Fibroblast of skin of scalp (primary cell): ENCODE data around the gene LPAR4. TPM values are rescaled to one million over a fixed set of nuclear protein-coding genes. Genes with fewer than 3 reads are reported as not detected.
"Not testable (repeated sequence)": the region's sequence is repeated elsewhere in the genome, so short reads cannot be mapped to it uniquely, and the experiment has no call there.

Experiments used
- DNase-seq: peaks from one replicate; pipeline ENCODE4 v3.0.0-alpha.2; 2013
- polyA plus RNA-seq, 2 experiments: library from polyadenylated mRNA; unstranded; fragments of 120-200 nt; gene quantifications; one replicate each; pipeline ENCODE4 v1.2.1, GENCODE V29; 2013; ENCODE audit not compliant: insufficient read length in 2 of 2

Gene LPAR4, protein sequence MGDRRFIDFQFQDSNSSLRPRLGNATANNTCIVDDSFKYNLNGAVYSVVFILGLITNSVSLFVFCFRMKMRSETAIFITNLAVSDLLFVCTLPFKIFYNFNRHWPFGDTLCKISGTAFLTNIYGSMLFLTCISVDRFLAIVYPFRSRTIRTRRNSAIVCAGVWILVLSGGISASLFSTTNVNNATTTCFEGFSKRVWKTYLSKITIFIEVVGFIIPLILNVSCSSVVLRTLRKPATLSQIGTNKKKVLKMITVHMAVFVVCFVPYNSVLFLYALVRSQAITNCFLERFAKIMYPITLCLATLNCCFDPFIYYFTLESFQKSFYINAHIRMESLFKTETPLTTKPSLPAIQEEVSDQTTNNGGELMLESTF
- polyA plus RNA-seq (2013, experiment 1 of 2; ENCODE audit: insufficient read length): 1.4 TPM
- 1.9 TPM for polyA plus RNA-seq (2013, experiment 2 of 2; ENCODE audit: insufficient read length)

DNA sequence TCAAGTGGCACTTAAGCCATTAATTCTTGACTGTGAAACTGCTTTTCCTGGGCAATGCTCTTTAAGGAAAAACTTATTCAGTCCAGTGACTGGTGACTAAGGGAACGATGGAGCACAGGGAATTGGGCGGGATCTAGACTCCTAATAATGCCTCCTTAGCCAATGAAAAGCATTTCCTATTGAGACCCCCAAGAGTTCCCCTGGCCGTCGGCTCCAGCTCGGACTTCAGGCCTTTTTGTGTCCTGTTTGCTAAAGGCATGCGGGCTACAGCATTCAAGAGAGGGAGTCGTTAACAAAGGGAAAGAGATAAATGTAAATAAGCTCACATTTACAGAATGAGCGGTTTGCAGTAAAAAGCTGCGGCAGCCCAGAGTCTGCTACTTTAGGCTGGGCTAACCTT, at the start of gene LPAR4:
Gene LPAR4 (plus strand): TSS at position 232 of the 400 bp plus-strand sequence. CDS start 7,150 bp downstream, outside the sequence.
- peak; percentile 44 for DNase-seq

DNA sequence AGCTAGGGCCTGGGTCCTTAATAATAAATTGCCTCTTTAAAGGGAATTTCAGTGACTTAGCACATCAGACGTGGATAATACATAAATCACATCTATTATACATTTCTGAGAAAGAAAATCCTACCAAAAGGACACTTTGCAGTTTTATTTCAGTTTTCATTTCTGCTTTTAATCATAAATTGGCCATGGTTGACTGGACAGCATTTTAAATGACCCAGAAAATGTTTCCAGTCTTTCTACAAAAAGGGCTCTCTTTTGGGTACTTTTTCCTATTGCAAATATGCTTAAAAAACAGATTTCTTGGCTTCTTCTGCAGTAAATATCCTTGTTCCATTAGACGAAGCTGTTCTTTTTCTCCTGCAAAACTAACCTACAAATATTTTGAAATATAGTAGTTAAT, 41.4 kb upstream of the LPAR4 start:
- DNase-seq: no peak

DNA sequence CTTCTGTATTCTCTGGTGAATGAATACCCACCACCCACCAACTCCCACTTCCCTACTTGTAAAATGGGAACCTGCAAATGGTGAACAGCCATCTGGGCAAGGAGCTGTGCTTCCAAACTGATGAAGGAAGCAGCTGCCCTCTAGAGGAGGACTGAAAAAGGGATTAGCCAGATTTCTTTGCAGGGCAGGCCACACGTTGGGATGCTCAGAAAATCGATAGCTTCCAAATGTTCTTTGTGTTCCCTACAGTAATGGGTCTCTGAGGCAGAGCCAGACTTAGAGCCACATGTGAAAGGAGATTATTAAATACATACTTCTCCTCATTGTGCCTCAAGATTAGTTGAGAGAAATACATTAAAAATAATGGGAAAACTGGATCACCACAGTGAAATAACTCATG, 39.3 kb upstream of the LPAR4 start:
- peak; percentile 56 for DNase-seq

DNA sequence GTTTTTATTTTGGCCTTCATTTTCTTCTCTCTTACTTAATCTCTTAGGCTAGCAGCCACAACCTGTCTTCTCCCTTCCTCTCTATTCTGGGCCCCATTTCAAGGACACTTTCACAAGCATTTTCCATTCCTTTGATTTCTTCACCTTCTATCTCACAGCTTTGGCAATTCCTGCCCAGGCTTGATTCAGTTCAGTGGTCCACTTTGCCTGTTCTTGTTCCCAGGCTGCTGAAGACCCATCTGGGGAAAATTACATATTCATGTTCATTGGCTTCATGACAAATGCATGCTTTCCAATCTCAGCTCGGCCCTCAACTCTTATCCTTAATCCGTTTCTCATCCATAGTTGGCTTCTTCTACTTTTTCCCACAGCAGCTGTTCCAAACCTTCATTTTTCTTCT, 38.7 kb upstream of the LPAR4 start:
- DNase-seq: no peak

DNA sequence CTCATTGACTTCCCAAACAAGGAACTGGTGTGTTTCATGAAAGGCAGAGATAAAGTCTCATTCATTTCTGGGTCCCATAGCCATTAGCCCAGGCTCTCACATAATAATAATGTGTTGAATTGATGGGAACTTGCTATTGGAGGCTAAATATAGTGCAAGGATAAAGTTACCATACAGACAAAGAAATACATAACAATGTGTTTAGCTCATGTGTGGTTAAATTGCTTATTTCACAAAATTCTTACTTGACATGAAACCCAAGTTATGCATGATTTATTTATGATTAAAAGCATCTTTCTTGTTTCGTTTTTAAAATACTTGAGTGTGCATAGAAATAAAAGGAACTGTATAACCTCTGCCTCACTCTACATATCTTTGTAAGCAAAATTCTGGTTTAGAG, 37.3 kb upstream of the LPAR4 start:
- DNase-seq: peak; percentile 73

DNA sequence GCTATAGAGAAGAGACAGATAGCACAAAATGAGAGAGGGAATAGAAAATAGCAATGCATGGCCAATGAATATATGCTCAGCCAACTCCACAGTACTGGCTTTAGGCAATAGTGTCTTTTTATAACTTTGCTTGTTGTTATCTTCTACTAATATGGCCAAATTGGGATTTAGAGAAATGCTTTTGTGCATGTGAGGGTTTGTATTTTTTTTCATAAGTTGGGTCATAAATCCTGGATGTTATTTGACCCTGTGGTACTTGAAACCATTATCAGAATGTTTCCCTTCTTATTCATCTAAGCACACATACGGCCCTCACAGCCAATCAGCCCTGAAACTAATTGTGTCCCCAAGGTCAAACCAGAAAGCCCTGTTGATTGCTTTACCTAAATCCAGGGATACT, 35.2 kb upstream of the LPAR4 start:
- no peak for DNase-seq

DNA sequence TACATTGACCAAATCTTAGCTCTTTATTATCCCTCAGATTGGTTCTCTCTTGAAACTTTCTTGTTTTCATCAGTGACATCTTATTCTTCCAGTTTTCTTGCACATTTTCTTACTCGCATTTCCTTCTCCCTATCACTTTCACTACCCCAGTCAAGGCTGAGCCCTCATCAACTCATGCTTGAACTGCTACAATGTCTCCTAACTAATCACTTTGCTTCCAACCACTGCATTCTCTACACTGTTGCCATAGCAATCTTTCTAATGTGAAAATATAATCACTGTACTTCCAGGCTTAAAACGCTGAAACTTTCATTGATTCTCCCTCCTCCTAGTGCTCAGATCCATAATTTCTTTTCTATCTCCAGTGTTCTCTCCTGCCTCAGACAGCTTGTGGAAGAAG, 22.2 kb upstream of the LPAR4 start:
- no peak for DNase-seq

DNA sequence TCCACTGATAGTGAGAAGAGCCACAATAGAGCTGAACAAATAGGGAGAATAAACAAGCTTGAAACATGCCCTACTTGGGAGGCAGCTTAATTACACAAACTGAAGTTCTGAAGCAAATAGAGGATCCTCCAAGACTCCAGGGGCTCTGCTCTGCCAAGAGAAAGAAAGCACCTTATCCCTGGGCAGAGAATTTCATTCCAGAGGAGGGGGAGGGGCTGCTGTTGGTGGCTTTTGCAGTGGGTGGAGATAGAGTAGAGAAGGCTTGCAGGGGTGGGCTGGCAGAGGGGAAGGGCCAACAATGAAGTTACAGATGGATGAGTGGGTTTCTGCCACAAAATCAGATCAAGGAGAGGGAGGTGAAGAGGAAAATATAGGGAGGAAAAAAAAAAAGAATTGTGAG, 1.0 kb upstream of the LPAR4 start:
- DNase-seq: no peak

DNA sequence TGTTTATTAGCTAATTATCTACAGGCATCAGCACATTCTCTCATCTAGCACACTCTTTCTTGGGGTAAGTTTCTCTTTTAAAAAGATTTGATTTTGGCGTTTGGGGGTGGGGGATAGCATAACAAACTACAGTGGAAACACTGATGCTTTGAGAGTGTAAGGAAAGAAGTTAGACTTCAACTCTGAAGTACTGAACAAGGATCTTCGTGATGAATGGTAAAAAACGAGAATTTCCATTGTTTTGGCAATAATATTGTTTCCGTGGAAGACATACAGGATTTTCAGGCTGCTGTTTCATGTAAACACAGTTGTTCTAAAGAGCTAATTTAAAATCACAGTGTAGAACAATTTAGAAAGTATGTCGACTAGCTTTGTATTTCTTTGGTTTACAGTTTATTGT, 451 bp downstream of the LPAR4 start:
- DNase-seq: no peak

DNA sequence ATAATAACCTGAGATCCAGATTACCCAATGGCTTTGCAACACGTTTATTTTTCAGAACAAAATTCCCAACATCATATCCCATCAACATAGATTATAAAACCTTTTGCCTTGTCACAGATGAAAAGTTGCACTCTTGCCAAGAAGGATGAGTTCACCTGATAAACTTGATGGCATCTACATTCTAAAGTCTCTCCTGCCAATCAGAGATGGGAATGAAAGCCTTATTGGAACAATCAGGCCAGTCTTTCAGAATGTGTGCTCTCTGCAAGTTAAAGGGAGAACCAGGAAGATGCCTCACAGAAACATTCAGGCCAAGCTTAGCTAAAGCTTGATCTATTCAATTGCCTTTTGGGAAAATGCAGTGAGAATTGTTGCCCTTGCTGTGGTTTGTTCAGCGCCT, 1.3 kb downstream of the LPAR4 start:
- no peak for DNase-seq

DNA sequence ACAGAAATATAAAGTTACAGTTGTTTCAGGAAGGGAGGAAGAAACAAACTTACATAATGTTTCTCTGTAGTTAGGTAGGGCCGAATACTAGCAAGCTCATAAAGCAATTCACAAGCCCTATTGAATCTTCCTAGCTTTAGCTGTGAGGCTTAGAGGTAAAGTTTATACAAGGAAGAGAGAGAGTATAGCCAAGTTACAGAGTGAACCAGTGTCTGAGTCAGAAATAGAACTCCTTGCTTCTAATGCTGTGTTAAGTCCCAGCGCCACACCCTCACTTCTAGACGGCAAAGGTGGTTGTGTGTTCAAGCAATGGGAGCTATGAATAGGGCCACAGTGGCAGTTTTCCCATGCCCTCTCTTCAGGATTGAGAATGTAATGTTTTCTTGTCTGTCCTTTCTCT, 6.1 kb downstream of the LPAR4 start:
- no peak for DNase-seq

DNA sequence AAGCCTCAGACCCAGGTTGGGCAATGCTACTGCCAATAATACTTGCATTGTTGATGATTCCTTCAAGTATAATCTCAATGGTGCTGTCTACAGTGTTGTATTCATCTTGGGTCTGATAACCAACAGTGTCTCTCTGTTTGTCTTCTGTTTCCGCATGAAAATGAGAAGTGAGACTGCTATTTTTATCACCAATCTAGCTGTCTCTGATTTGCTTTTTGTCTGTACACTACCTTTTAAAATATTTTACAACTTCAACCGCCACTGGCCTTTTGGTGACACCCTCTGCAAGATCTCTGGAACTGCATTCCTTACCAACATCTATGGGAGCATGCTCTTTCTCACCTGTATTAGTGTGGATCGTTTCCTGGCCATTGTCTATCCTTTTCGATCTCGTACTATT, 7.4 kb downstream of the LPAR4 start:
- no peak for DNase-seq

DNA sequence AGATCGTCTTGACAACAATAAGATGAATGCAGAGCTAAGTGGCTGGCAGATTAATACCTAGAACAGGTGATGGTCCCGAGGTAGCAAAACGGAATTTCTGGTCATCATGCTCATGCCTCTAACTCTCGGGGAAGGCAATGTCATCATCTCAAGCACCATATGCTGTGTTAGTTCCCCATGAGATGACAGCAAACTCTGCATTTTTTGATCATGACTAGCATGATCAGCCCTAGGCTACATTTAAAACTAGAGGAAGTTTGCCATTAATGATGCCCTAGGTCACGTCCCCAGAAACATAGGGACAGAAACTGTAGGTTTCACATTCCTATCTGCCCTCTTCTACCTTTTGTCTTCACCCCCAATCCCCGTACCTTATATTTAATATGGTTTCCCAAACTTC, 11.6 kb downstream of the LPAR4 start:
- no peak for DNase-seq

DNA sequence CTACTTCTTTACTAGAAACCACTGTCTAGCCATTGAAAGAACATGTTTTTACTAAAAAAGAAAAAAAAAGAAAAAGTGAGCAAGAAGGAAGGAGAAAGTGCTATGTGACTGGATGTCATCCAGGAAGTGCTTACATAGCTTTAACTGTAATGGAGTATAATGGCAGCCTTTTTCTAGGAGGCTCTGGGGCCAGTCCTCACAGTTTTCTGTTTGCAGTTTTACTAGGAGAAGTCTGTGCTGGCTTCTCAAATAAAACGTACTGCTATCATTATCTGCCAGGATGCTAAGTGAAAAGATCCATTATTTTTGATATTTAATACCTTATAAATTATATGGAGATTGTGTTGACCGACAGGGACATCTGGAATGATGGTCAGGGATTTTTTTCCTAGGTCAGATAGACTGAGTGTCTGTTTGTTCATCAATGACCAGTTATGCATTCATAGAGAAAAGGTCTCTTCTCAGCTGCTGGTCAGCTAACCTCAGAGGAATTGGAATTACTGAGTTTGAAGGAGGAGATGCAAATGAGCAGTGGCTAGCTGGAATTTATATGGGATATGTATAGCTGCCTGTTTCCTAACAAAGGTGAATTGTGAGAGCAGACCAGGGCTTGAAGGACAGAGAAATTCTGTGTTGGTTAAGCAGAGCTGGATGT, 21.7 kb downstream of the LPAR4 start:
- DNase-seq: no peak

DNA sequence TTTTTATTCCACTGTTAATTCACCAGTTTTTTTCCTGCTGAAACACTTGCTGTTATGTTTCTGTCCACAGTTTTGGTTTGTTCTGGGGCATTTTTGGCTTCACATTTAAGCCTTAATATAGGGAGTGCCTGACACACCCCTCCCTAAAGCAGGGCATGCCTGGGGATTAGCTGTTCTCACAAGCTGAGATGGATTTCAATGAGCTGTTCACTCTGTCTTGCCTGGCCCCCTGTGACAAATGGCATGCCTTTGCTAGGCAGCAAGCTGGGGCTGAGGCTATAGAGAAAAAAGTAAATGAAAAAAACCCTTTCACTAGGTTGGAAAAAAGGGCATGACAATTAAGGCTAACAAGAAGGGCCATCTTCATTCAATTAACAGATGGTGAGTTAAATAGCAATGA, 22.4 kb downstream of the LPAR4 start:
- DNase-seq: no peak

DNA sequence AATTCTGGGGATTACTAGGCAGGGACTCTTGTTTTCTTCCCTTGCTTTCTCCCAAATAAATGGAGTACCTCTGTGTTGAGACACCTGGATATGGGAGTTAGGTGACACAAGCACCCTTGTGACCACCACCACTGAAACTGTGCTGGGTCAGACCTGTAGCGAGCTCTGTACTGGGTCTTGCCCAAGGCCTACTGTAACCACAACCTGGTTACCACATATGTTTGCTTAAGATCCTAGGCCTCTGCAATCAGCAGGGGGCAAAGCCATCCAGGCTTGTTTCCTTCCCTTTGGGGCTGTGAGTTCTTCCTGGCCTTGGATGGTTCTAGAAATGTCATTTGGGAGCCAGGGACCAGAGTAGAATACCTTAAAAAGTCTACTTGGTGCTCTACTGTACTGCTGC, 49.4 kb downstream of the LPAR4 start:
- DNase-seq: no peak

DNA sequence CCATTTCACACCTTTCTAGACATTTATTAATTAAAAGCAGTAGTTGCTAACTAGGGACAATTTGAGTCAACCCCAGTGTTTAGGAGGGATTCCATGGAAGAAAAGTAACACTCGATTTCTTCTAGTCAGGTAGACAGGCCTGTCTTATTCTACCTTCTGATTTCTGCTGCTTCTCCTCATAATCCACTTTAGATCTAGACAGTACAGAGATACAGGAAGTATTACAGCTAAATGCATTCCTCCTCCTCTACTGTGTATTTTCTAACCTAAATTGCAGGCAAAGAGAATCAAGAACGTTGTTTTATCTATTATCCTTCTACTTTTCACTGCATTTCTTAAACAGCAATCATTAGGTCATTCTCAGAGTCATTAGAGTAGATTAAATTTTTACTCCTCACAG, 52.6 kb downstream of the LPAR4 start:
- DNase-seq: no peak

DNA sequence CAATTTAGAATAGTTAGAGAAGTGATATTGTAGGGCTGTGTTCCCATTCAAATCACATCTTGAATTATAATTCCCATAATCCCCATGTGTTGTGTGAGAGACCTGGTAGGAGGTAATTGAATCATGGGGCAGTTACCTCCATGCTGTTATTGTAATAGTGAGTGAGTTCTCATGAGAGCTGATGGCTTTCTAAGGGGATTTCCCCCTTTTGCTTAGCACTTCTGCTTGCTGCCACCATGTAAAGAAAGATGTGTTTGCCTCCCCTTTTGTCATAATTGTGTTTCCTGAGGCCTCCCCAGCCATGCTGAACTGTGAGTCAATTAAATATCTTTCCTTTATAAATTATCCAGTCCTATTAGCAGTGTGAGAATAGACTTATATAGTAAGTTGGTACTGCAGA, 53.2 kb downstream of the LPAR4 start:
- DNase-seq: no peak

DNA sequence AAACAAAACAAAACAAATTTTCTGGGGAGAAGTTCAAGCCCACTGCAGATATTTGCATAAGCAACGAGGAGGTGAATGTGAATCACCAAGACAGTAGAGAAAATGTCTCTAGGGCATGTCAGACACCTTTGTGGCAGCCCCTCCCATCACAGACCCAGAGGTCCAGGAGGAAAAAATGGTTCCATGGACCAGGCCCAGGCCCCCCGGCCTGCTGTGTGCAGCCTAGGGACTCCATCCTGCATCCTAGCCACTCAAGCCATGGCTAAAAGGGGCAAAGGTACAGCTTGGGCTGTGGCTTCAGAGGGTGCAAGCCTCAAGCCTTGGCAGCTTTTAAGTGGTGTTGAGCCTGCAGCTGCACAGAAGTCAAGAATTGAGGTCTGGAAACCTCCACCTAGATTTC, 54.0 kb downstream of the LPAR4 start:
- no peak for DNase-seq

DNA sequence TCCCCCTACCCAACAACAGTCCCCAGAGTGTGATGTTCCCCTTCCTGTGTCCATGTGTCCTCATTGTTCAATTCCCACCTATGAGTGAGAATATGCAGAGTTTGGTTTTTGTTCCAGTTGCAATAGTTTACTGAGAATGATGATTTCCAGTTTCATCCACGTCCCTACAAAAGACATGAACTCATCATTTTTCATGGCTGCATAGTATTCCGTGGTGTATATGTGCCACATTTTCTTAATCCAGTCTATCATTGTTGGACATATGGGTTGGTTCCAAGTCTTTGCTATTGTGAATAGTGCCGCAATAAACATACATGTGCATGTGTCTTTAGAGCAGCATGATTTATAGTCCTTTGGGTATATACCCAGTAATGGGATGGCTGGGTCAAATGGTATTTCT, 55.0 kb downstream of the LPAR4 start:
- DNase-seq: not testable (repeated sequence)
